AG09309 (cell line): ENCODE data around the gene FGF11.
"Not testable (repeated sequence)": the region's sequence is repeated elsewhere in the genome, so short reads cannot be mapped to it uniquely, and the experiment has no call there.

Source experiments
- DNase-seq: peaks from one replicate; pipeline ENCODE4 v3.0.0-alpha.2; 2010; ENCODE audit warnings: low read depth
- H3K4me3 ChIP-seq: 2 replicates; pipeline ENCODE4 v1.5.1; 2011; ENCODE audit warnings: mild to moderate bottlenecking, low read depth, low read length, moderate library complexity; ENCODE audit not compliant: control insufficient read depth
- TF ChIP-seq, protein P1 (sequence below): IDR thresholded peaks from 2 replicates; pipeline ENCODE4 v1.5.1; 2011; ENCODE audit warnings: mild to moderate bottlenecking, low read depth, low read length, inconsistent platforms; ENCODE audit not compliant: insufficient read depth, control insufficient read depth; ENCODE audit errors: missing control alignments

The FGF11 gene

DNA sequence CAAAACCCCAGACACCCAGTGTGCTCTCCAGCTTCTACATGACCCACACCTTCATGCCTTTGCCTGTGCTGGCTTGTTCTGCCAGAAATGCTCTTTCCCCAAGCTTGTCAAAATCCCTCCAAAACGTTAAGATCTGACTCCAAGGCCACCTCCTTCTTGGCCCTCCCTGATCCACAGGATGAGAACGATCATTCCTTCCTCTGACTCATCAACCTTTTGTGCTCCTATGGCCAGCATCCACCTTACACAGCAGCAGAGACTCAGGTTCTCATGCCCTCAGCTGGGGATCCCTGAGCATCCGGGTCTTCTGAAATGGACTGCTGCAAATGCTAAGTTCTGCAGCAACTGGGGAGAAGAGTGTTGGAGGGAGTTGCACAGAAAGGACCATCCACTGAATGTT is 37.2 kb downstream of the FGF11 start:
- TF ChIP-seq, protein P1, sequence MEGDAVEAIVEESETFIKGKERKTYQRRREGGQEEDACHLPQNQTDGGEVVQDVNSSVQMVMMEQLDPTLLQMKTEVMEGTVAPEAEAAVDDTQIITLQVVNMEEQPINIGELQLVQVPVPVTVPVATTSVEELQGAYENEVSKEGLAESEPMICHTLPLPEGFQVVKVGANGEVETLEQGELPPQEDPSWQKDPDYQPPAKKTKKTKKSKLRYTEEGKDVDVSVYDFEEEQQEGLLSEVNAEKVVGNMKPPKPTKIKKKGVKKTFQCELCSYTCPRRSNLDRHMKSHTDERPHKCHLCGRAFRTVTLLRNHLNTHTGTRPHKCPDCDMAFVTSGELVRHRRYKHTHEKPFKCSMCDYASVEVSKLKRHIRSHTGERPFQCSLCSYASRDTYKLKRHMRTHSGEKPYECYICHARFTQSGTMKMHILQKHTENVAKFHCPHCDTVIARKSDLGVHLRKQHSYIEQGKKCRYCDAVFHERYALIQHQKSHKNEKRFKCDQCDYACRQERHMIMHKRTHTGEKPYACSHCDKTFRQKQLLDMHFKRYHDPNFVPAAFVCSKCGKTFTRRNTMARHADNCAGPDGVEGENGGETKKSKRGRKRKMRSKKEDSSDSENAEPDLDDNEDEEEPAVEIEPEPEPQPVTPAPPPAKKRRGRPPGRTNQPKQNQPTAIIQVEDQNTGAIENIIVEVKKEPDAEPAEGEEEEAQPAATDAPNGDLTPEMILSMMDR = no peak
- H3K4me3 ChIP-seq = no peak overlapping the region
- no peak for DNase-seq

- DNase-seq = no peak
- peak overlapping the region; percentile 52 for H3K4me3 ChIP-seq
- TF ChIP-seq, protein P1 = no peak
Measured at GRCh38 chr17:7476951-7477350, 37.6 kb downstream of the FGF11 start.

- TF ChIP-seq, protein P1 = no peak
- peak overlapping the region; percentile 52 for H3K4me3 ChIP-seq
- peak; percentile 86 for DNase-seq
Measured at GRCh38 chr17:7477392-7478275, 38.3 kb downstream of the FGF11 start.

- TF ChIP-seq, protein P1 = no peak
- peak overlapping the region; percentile 52 for H3K4me3 ChIP-seq
- DNase-seq = no peak
Measured at GRCh38 chr17:7478276-7479212, 39.2 kb downstream of the FGF11 start.

GRCh38 chr17:7479213-7480088 is 40.1 kb downstream of the FGF11 start, which contains the start of gene ZBTB4:
TSS of gene ZBTB4 (minus strand) at chr17:7479631. CDS start at chr17:7466801, 12,830 bp downstream.
- H3K4me3 ChIP-seq = peak within 1 kb of the TSS; percentile 52
- TF ChIP-seq, protein P1 = no peak
- no peak for DNase-seq

DNA sequence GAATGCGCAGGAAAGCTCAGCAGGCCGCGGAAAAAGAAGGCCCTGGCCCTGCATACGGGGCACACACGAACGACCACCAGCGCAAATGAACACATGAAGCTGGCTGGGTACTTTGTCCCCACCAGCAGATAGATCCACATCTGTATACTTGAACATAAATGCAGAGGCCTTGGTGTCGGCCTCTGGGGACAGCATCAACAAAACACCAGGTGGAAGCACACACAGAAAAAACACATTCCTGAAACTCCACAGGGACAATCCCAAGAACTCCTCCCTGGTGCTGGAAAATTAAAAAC is 40.7 kb downstream of the FGF11 start:
- TF ChIP-seq, protein P1 = no peak
- DNase-seq = no peak
- peak overlapping the region; percentile 52 for H3K4me3 ChIP-seq

DNA sequence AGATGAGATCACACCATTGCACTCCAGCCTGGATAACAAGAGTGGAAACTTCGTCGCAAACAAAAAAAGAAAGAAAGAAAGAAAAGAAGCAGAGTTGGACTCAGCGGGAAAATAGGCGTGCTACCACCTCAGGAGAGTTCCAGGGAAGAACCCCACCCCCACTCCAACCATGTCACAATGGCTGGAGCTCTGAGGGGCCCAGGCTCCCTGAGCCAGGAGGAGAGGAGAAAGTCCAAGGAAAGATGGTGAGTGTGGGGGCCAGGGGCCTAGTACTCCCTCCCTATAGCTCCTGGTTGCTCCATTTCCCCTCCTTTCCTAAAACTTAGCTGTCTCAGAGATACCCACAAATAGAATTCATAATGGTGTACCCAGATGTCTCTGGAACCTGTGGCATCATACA is 42.0 kb downstream of the FGF11 start, which contains the start of gene SLC35G6:
TSS of gene SLC35G6 (plus strand) at position 172 of the 400 bp plus-strand sequence. CDS start at position 243, 71 bp downstream.
- not testable (repeated sequence) for H3K4me3 ChIP-seq, DNase-seq

DNA sequence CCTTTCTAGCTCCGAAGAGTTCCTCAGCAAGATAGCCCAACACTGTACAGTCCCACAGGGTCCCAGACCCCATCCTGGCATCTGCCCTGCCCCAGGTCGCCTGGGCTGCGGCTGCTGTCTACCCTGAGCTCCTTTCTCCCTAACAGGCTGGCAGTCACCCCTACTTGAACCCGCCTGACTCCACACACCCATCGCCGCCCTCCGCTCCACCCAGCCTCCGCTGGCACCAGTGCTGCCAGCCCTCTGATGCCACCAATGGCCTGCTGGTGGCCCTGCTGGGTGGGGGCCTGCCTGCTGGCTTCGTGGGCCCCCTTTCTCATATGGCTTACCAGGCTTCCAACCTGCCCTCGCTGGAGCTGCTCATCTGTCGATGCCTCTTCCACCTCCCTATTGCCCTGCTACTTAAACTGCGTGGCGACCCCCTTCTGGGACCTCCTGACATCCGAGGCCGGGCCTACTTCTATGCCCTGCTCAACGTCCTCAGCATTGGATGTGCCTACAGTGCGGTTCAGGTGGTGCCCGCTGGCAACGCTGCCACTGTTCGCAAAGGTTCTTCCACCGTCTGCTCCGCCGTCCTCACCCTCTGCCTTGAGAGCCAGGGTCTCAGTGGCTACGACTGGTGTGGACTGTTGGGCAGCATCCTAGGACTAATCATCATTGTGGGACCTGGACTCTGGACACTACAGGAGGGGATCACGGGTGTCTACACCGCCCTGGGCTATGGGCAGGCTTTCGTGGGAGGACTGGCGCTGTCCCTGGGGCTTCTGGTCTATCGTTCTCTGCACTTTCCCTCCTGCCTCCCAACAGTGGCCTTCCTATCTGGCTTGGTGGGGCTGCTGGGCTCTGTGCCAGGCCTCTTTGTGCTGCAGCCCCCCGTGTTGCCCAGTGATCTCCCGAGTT is 42.8 kb downstream of the FGF11 start:
- DNase-seq, H3K4me3 ChIP-seq: not testable (repeated sequence)

GRCh38 chr17:7482742-7483088 is 43.4 kb downstream of the FGF11 start:
- not testable (repeated sequence) for DNase-seq
- peak overlapping the region; percentile 92 for H3K4me3 ChIP-seq
